Measurements from ENCODE around the gene NAALADL2.

DNA sequence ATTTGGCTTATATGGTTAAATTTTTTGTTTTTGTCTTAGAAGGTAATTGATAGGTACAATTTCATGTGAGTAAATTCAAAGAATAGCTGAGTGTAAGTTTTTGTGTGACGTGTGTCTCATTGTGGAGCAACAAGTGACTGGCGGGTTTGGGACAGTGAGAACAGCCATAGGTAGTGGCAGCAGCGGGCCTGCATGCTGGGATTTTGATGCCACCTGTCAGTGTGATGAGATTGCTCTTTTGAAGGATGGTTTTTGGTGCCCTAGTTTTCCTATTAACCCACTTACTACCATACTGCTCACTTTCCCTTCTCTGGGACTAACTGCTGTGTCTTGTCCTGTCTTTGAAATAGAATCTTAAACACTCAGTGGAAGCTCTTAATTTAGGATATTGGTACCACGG, 522.6 kb downstream of the NAALADL2 start:
- TF ChIP-seq, protein P1, sequence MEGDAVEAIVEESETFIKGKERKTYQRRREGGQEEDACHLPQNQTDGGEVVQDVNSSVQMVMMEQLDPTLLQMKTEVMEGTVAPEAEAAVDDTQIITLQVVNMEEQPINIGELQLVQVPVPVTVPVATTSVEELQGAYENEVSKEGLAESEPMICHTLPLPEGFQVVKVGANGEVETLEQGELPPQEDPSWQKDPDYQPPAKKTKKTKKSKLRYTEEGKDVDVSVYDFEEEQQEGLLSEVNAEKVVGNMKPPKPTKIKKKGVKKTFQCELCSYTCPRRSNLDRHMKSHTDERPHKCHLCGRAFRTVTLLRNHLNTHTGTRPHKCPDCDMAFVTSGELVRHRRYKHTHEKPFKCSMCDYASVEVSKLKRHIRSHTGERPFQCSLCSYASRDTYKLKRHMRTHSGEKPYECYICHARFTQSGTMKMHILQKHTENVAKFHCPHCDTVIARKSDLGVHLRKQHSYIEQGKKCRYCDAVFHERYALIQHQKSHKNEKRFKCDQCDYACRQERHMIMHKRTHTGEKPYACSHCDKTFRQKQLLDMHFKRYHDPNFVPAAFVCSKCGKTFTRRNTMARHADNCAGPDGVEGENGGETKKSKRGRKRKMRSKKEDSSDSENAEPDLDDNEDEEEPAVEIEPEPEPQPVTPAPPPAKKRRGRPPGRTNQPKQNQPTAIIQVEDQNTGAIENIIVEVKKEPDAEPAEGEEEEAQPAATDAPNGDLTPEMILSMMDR (IDR thresholded peaks at IDR 0.05 in 2 of 3, conservative IDR thresholded peaks at IDR 0.05 in 1 of 3; ENCODE audit: insufficient read depth in 2 of 3, low read depth in 1 of 3, low read length in 3 of 3), result no peak
- no peak for TF ChIP-seq SMAD3 (CRISPR knock-in tag; conservative IDR thresholded peaks at IDR 0.05)
